OCI-LY3 (cell line): ENCODE data around the gene PDLIM5.

ENCODE experiments used
- H2AFZ ChIP-seq: fragments of 200-600, 300-600 bp; shearing (Covaris generic); 2 replicates; pipeline ENCODE4 v1.6.0; 2014; ENCODE audit warnings: antibody characterized with exemption, low read depth, low read length
- H3K27ac ChIP-seq: fragments of 200-600, 300-600 bp; sonication (generic); 2 replicates; pipeline ENCODE4 v1.5.1; 2014; ENCODE audit warnings: mild to moderate bottlenecking, low read length, moderate library complexity, mixed read lengths
- H3K27me3 ChIP-seq: fragments of 200-600, 300-600 bp; sonication (generic); 2 replicates; pipeline ENCODE4 v1.6.1; 2014; ENCODE audit warnings: low read depth, low read length, mixed read lengths
- H3K36me3 ChIP-seq: fragments of 200-600, 300-600 bp; sonication (generic); replicated peaks from 2 replicates; pipeline ENCODE3; 2014; ENCODE audit warnings: low read depth, low read length, mixed read lengths
- H3K4me1 ChIP-seq: fragments of 300-600, 200-600 bp; sonication (generic); 2 replicates; pipeline ENCODE4 v1.6.1; 2014; ENCODE audit warnings: low read length, mixed read lengths
- H3K4me2 ChIP-seq: fragments of 200-600, 300-600 bp; sonication (generic); 2 replicates; pipeline ENCODE4 v1.6.1; 2014; ENCODE audit warnings: low read length, mixed read lengths
- H3K4me3 ChIP-seq: fragments of 300-600, 200-600 bp; sonication (generic); 2 replicates; pipeline ENCODE4 v1.5.1; 2014; ENCODE audit warnings: antibody characterized with exemption, mild to moderate bottlenecking, low read length, moderate library complexity
- H3K79me2 ChIP-seq: fragments of 300-600, 200-600 bp; shearing (Covaris generic); 2 replicates; pipeline ENCODE4 v1.6.1; 2014; ENCODE audit warnings: mild to moderate bottlenecking, low read length, mixed read lengths
- H3K9ac ChIP-seq: fragments of 300-600, 200-600 bp; shearing (Covaris generic); 2 replicates; pipeline ENCODE4 v1.6.0; 2014; ENCODE audit warnings: mild to moderate bottlenecking, low read length, moderate library complexity
- H3K9me3 ChIP-seq: fragments of 200-600, 300-600 bp; shearing (Covaris generic); 2 replicates; pipeline ENCODE4 v1.6.1; 2014; ENCODE audit warnings: low read length, mixed read lengths; ENCODE audit not compliant: insufficient read depth
- H4K20me1 ChIP-seq: fragments of 200-600, 300-600 bp; sonication (generic); 2 replicates; pipeline ENCODE4 v1.6.1; 2016; ENCODE audit warnings: low read length, mixed read lengths; ENCODE audit not compliant: insufficient read depth
- CTCF ChIP-seq: fragments of 200-600, 300-600 bp; sonication (generic); IDR thresholded peaks from 2 replicates; pipeline ENCODE4 v1.5.1; 2014; ENCODE audit warnings: antibody characterized with exemption, low read length, low read depth
- EZH2phosphoT487 ChIP-seq: fragments of 200-600 bp; shearing (Covaris generic); IDR thresholded peaks from 2 replicates; pipeline ENCODE4 v1.6.1; 2018; ENCODE audit warnings: antibody characterized with exemption, mixed run types, low read depth

Gene PDLIM5

GRCh38 chr4:94516067-94516466, 64.3 kb downstream of the PDLIM5 start:
- Histone ChIP-seq H3K4me3 (no peak overlapping the region), H3K27me3 (no peaks in the 10 kb centered on the region), H3K9me3 (no peaks in the 10 kb centered on the region), H2AFZ (no peak overlapping the region), H4K20me1 (no peaks in the 10 kb centered on the region), H3K4me2 (no peak overlapping the region), H3K36me3 (no peaks in the 10 kb centered on the region), H3K9ac (no peak overlapping the region), H3K79me2 (no peaks in the 10 kb centered on the region), H3K4me1 (peaks cover 25% of the 10 kb centered on the region), H3K27ac (no peak overlapping the region)
- TF ChIP-seq CTCF (no peak), EZH2phosphoT487 (no peak)

- H2AFZ ChIP-seq, result no peak overlapping the region
- no peak overlapping the region for H3K4me2 ChIP-seq
- no peak overlapping the region for H3K27ac ChIP-seq
- H4K20me1 ChIP-seq, result no peaks in the 10 kb centered on the region
- H3K79me2 ChIP-seq, result no peaks in the 10 kb centered on the region
- no peak for TF ChIP-seq EZH2phosphoT487
- TF ChIP-seq CTCF, result no peak
- H3K9ac ChIP-seq, result no peak overlapping the region
- peaks cover 25% of the 10 kb centered on the region for H3K4me1 ChIP-seq
- H3K9me3 ChIP-seq, result no peaks in the 10 kb centered on the region
- no peak overlapping the region for H3K4me3 ChIP-seq
- no peaks in the 10 kb centered on the region for H3K36me3 ChIP-seq
- no peaks in the 10 kb centered on the region for H3K27me3 ChIP-seq
Measured at GRCh38 chr4:94516999-94517398, 65.3 kb downstream of the PDLIM5 start.

- H3K9ac ChIP-seq, result no peak overlapping the region
- H3K4me1 ChIP-seq, result peaks cover 25% of the 10 kb centered on the region
- no peaks in the 10 kb centered on the region for H3K27me3 ChIP-seq
- H3K27ac ChIP-seq, result no peak overlapping the region
- H3K9me3 ChIP-seq, result no peaks in the 10 kb centered on the region
- H4K20me1 ChIP-seq, result no peaks in the 10 kb centered on the region
- H2AFZ ChIP-seq, result no peak overlapping the region
- H3K4me3 ChIP-seq, result no peak overlapping the region
- TF ChIP-seq EZH2phosphoT487, result no peak
- no peaks in the 10 kb centered on the region for H3K79me2 ChIP-seq
- no peaks in the 10 kb centered on the region for H3K36me3 ChIP-seq
- H3K4me2 ChIP-seq, result no peak overlapping the region
Measured at GRCh38 chr4:94517492-94517891, 65.8 kb downstream of the PDLIM5 start.

GRCh38 chr4:94519019-94519418, 67.3 kb downstream of the PDLIM5 start:
- H3K4me2 ChIP-seq, result peak overlapping the region; percentile 32
- peaks cover 25% of the 10 kb centered on the region for H3K4me1 ChIP-seq

More at GRCh38 chr4:94519019-94519418, 67.3 kb downstream of the PDLIM5 start:
- TF ChIP-seq EZH2phosphoT487 (no peak), CTCF (no peak)
- Histone ChIP-seq H3K36me3 (no peaks in the 10 kb centered on the region), H3K27ac (no peak overlapping the region), H3K27me3 (no peaks in the 10 kb centered on the region), H4K20me1 (no peaks in the 10 kb centered on the region), H3K9ac (no peak overlapping the region), H3K9me3 (no peaks in the 10 kb centered on the region), H3K4me3 (no peak overlapping the region), H3K79me2 (no peaks in the 10 kb centered on the region), H2AFZ (no peak overlapping the region)
